NCI-H2107 treated with DMSO at 0.1 percent for 48 hours (cell line): ENCODE results near the gene DPEP1.
"Not testable (repeated sequence)": the region's sequence is repeated elsewhere in the genome, so short reads cannot be mapped to it uniquely, and the experiment has no call there.

Experiments used
- DNase-seq: peaks from one replicate; lab custom pipeline; 2025; ENCODE audit not compliant: unreplicated experiment; lab: John Stamatoyannopoulos, UW

Gene DPEP1

DNA sequence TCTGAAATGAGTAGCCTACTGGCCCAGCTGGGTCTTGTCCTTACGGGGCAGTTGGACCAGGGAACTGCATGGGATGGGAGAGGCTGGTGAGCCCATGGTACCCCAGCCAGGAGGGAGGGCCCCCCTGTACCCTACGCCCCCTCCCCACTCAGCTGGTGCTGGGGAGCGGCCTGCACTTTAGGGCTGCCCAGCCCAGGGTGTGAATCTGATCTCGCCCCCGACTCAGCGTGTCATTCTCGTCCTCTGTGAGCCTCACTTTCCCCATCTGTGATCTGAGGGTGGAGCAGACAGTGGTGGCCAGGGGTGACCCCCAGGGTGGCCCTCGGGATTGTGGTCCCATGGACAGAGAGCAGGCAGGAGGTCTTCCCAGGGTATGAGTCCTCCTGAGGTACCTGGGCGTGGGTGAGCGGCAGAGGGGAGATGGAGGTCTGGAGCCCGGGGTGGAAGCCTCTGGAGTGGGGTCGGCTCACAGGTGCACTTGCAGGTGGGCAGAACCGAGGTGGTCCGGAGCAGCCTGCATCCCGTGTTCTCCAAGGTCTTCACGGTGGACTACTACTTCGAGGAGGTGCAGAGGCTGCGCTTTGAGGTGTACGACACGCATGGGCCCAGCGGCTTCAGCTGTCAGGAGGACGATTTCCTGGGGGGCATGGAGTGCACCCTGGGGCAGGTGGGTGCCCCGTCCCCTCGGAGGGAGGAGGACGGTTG lies 36.2 kb upstream of the DPEP1 start:
- DNase-seq: no peak

DNA sequence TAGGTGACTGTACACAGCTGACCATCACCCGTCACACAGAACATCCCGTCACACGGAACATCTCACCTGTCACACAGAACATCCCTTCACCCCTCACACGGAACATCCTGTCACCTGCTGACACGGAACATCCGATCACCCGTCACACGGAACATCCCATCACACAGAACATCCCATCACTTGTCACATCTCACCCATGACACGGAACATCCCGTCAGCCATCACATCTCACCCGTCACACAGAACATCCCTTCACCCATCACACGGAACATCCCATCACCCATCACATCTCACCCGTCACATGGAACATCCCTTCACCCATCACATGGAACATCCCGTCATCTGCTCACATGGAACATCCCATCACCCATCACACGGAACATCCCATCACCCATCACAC lies 34.1 kb upstream of the DPEP1 start:
- no peak for DNase-seq

GRCh38 chr16:89581045-89581695 lies 32.3 kb upstream of the DPEP1 start:
- DNase-seq: no peak

- DNase-seq: no peak
These were observed 31.4 kb upstream of the DPEP1 start for GRCh38 chr16:89581861-89582563.

DNA sequence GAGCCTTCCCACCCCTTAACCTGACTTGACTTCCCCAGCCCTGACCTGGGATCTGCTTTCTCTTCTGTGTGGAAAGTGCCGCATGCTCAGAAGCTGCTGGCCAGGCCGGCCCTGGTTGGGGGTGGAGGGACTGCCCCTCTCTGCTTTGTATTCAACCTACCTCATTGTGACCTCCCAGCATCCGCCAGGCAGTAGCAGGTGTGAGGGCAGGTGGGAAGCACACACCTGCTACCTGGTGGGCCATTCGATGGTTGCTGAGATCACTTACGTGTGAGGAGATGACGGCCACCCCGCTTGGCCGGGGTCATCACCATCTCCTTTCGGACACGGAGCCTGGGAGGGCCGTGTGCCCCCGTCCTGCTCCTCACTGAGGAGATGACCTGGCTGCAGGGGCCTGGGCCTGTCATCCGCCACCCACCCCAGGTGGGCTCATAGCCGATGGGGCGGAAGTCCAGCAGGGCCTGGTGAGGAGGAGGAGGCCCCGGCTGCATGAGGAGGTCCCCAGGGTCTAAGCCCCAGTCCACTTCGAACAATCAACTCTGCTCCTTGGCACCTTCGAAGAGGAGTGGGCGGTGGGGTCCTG lies 30.7 kb upstream of the DPEP1 start:
- no peak for DNase-seq

DNA sequence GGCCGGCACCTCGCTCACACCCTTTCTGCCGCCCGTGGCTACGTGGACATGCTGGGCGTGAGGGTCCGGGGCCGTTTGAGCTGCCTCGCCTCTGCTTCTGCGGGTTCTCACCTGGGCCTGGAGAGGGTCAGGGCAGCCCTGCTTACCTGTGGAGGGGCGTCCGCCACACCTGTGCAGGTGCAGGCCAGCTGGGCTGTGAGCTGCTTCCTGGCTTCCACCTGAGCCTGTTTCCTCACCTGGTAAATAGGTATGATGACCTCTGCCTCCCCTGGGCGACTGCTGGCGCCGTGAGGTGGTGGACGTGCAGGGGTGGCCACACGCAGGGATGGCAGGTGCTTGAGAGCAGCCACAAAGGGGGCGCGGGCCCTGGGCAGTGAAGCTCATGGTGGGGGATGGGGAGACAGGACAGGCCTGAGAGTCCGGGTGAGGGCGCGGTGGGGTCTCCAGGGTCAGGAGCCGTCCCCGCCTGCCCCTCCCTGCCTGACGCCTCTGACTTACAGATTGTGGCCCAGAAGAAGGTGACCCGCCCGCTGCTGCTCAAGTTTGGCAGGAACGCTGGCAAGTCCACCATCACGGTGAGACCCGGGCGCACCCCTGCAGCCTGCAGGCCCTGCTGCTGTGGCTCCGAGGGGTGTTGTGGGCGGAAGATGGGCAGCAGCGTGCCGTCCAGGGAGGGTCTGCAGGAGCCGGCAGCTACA lies 30.1 kb upstream of the DPEP1 start:
- DNase-seq: no peak

- no peak for DNase-seq
These were observed 29.4 kb upstream of the DPEP1 start for GRCh38 chr16:89583895-89584644.

- no peak for DNase-seq
These were observed 28.5 kb upstream of the DPEP1 start for GRCh38 chr16:89584768-89585549.

GRCh38 chr16:89586218-89586617 lies 27.2 kb upstream of the DPEP1 start:
- no peak for DNase-seq

DNA sequence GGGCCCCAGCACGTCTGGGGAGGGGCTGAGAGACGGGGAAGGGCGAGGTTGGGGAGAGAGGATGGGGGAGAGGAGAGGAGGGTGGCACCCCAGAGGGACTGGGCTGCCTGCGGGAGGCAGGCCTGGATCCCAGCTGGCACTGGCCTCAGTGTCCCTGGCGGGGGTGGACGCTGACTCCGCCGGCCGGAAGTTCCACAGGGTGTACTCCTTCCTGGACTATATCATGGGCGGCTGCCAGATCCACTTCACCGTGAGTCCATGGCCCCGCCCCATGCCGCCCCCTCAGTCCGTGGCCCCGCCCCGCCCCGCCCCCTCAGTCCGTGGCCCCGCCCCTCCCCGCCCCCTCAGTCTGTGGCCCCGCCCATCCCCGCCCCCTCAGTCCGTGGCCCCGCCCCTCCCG lies 26.6 kb upstream of the DPEP1 start:
- DNase-seq: no peak

DNA sequence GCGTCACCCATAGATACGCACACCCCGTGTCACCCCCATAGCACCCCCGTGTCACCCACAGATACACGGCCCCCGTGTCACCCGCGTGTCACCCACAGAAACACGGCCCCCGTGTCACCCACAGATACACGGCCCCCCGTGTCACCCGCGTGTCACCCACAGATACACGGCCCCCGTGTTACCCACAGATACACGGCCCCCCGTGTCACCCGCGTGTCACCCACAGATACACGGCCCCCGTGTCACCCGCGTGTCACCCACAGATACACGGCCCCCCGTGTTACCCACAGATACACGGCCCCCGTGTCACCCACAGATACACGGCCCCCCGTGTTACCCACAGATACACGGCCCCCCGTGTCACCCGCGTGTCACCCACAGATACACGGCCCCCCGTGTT lies 25.8 kb upstream of the DPEP1 start:
- DNase-seq: not testable (repeated sequence)

DNA sequence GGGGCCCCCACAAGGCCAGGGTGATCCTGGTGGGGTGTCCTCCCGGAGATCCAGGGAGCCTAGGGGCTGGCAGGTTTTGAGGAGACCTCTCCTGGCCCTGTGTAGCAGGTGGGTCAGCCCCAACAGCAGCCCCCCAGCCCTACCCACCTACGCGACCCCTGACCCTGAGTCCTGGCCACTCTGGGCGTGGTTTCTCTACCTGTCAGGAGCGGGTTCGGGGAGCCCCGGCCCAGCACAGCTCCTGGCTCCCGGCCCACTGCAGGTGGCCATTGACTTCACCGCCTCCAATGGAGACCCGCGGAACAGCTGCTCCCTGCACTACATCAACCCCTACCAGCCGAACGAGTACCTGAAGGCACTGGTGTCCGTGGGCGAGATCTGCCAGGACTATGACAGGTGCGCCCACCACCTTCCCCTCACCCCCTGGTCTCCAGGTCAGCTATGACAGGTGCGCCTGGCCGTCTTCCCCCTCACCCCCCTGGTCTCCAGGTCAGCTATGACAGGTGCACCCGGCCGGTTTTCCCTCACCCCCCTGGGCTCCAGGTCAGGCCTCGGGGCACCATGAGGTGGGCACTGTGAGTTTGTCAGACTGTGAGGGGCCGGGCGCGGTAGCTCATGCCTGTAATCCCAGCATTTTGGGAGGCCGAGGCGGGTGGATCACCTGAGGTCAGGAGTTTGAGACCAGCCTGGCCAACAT lies 24.9 kb upstream of the DPEP1 start:
- no peak for DNase-seq

DNA sequence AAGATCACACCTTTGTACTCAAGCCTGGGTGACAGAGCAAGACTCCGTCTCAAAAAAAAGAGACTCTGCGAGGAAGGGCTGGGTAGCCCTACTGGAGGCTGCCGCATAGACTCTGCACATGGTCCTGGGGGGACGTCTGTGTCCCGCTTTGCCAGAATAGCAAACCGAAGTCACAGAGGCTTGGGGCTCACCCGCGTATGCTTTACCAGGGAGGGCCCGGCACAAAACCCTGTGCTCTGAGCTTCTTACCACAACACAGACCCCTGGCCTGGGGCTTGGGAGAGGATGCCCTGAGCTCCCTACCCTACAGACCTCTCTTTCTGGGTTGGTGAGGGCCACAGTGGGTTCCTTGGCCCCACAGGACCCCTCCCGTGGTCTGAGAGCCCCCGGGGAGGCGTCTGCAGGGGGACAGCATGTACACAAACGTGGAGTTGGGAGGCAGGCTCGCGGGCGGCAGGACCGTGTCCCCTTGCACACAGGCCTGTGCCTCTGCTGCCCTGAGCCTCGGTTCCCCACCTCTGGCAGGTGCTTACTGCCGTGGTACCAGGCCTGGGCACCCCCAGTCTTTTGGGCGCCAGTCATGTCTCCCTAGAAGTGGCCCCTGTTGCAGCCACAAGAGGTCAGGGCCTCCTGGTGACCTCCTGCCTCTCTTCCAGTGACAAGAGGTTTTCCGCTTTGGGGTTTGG lies 24.1 kb upstream of the DPEP1 start:
- DNase-seq: no peak

DNA sequence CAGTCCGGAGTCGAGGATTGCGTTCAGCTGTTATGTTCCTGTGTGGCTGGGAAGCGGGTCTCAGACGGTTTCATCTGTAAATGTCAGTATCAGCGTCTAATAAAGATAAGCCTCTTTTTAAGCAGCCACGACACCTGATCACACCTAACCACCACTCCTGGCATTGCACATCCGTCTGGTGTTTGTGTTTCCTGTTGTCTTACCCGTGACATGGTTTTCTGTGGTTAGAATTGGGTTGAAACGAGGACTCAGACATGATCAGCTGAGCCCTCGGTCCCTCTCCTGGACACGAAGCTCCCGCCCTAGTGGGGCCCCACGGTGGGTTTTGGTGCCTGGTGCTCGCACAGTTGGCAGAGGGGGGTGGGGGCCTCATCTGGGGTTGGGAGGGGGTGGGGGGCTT lies 19.6 kb upstream of the DPEP1 start:
- no peak for DNase-seq

GRCh38 chr16:89595330-89596060 lies 17.9 kb upstream of the DPEP1 start:
- DNase-seq: no peak

DNA sequence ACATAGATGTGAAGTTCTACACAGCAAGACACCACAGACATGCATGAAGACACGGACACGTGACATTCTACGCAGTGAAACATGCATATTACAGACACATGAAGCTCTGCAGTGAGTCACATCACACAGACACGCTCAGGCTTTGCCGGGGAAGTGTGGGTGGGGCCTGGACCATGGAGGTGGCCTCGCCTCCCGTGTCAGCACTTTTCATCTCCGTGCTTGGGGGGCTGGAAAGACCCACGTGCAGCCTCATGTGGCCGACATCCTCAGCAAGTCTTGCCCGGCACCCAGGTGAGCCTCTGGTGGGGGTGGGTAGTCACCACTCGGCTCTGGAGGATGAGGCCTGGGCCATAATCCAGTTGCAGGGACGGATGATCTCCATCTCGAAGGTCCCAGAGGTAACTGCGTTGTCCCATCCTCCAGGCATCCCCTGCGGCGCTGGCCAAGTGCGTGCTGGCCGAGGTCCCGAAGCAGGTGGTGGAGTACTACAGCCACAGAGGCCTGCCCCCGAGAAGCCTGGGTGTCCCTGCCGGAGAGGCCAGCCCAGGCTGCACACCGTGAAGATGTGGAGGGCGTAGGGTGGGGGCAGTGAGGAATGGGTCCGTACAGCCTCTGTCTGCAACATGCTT lies 17.3 kb upstream of the DPEP1 start:
- DNase-seq: no peak

- DNase-seq: no peak
These were observed 16.3 kb upstream of the DPEP1 start for GRCh38 chr16:89596957-89597649.
